Erythroblast (primary cell): Measurements from ENCODE around the gene MAPRE2.

ENCODE experiments used
- GATA1 ChIP-seq: IDR thresholded peaks from 2 replicates; pipeline ENCODE4 v1.6.1; 2011; ENCODE audit warnings: low read depth, mild to moderate bottlenecking, control low read depth, low read length, moderate library complexity
- POLR2A ChIP-seq: IDR thresholded peaks from 2 replicates; pipeline ENCODE4 v1.6.1; 2011; ENCODE audit warnings: mild to moderate bottlenecking, low read length

- no peak for TF ChIP-seq POLR2A
- TF ChIP-seq GATA1, result no peak
Measured at GRCh38 chr18:35178260-35178659, 137.0 kb downstream of the MAPRE2 start.
